Measurements from ENCODE around the gene LHX5.

- no peak for TF ChIP-seq CTCF (IDR thresholded peaks at IDR 0.05)
- no peak for TF ChIP-seq POLR2A (IDR thresholded peaks at IDR 0.05)
Measured at GRCh38 chr12:113468365-113469223, 3.1 kb downstream of the LHX5 start.

Measured in sigmoid colon (tissue), 3 donors.